Sigmoid colon (tissue), 4 donors: ENCODE data around the gene TMEM61.

Experiments used
- POLR2AphosphoS5 ChIP-seq, 4 donors: sonication (generic); formaldehyde crosslinking; IDR thresholded peaks; one replicate each; pipeline ENCODE4 v1.6.1; 2017; ENCODE audit warnings: antibody characterized with exemption in 4 of 4
- TF ChIP-seq, protein P1 (sequence below), 4 experiments: fragments of 450-650 bp in 3 of 4; fragments of 200-600 bp in 1 of 4; IDR thresholded peaks; one replicate each; pipeline ENCODE4 v1.5.1; 2016 to 2019; ENCODE audit warnings: antibody characterized with exemption in 4 of 4, mild to moderate bottlenecking in 3 of 4, moderate library complexity in 2 of 4

DNA sequence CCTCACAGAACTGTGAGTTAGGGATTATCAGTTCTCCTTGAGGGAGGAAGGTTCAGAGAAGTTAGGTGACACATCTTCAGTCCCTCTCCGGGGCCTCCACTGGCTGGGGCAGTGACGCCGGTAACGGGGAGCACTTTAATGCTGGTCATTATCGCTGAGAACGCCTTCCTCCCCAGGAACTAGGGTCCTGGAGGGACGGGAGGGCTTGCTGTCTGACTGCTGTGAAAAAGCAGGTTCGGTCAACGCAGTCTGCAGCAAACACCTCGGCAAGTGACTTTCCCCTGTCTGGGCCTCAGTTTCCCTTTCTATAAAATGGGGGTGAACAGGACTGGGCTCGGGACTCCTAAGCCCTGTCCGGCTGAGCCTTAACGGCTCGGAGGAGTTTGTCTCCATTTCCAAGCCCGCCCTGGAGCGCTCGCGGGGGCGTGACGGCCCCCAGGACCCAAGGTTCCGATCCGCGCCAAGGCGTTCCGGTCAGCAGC is 341 bp upstream of the TMEM61 start:
- no peak for TF ChIP-seq POLR2AphosphoS5 (IDR thresholded peaks at IDR 0.05)
- TF ChIP-seq, protein P1, sequence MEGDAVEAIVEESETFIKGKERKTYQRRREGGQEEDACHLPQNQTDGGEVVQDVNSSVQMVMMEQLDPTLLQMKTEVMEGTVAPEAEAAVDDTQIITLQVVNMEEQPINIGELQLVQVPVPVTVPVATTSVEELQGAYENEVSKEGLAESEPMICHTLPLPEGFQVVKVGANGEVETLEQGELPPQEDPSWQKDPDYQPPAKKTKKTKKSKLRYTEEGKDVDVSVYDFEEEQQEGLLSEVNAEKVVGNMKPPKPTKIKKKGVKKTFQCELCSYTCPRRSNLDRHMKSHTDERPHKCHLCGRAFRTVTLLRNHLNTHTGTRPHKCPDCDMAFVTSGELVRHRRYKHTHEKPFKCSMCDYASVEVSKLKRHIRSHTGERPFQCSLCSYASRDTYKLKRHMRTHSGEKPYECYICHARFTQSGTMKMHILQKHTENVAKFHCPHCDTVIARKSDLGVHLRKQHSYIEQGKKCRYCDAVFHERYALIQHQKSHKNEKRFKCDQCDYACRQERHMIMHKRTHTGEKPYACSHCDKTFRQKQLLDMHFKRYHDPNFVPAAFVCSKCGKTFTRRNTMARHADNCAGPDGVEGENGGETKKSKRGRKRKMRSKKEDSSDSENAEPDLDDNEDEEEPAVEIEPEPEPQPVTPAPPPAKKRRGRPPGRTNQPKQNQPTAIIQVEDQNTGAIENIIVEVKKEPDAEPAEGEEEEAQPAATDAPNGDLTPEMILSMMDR (IDR thresholded peaks at IDR 0.05) = no peak
